ENCODE results near the gene TRIM31.

DNA sequence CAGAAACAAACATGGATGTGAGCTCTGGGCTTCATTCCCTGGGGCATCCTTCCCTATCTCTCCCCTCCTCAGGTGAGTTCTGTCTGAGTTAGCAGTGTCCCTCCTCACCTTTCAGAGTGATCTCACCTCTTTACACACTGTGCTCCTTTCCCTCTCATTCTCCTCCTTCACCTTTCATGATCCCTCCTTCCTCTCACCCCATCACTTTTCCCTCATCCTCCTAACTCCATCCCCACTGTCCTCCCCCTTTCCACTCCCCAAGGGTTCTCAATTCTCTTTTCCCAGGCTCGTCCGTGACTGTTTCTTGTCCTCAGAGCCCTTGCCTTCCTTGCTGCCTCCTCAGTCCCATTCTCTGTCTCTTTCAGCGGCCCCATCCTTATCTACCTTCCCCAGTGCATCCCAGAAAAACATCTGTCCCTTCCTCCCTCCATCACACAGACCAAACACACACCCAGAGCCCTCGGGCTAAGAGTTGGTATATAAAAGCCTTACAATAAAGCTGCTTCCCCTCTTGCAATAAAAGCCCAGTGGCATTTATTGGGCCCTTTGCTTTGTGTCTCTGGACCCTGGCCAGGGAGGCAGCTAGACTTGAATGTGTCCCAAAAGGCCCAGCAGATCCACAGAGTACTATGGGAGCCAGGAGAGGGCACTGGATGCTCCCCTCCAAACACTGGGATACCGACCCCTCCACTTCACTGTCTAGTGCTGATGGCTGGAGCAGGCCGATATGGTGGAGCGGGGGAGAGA is 39.2 kb downstream of the TRIM31 start:
- TF ChIP-seq EZH2 (optimal IDR thresholded peaks at IDR 0.05; ENCODE audit: low read depth, low read length) = no peak
- TF ChIP-seq, protein P1, sequence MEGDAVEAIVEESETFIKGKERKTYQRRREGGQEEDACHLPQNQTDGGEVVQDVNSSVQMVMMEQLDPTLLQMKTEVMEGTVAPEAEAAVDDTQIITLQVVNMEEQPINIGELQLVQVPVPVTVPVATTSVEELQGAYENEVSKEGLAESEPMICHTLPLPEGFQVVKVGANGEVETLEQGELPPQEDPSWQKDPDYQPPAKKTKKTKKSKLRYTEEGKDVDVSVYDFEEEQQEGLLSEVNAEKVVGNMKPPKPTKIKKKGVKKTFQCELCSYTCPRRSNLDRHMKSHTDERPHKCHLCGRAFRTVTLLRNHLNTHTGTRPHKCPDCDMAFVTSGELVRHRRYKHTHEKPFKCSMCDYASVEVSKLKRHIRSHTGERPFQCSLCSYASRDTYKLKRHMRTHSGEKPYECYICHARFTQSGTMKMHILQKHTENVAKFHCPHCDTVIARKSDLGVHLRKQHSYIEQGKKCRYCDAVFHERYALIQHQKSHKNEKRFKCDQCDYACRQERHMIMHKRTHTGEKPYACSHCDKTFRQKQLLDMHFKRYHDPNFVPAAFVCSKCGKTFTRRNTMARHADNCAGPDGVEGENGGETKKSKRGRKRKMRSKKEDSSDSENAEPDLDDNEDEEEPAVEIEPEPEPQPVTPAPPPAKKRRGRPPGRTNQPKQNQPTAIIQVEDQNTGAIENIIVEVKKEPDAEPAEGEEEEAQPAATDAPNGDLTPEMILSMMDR (IDR thresholded peaks at IDR 0.05; ENCODE audit: low read length) = no peak
